ENCODE data around the gene TMEM156. TPM values are rescaled to one million over a fixed set of nuclear protein-coding genes. Genes with fewer than 3 reads are reported as not detected.
"Not testable (repeated sequence)": the region's sequence is repeated elsewhere in the genome, so short reads cannot be mapped to it uniquely, and the experiment has no call there.

TMEM156 gene
- polyA plus RNA-seq, 1 donor (not counting 4 experiments of a cell fraction or from before 2014, with no cell fraction given) = 0.68 TPM

- DNase-seq (ENCODE audit: low read depth, low spot score) (no peak), FAIRE-seq (no peak)
- Histone ChIP-seq H2AFZ (ENCODE audit: control insufficient read depth, low read length) (no peak overlapping the region), H3K27me3 (ENCODE audit: control insufficient read depth, extremely low read depth, insufficient read depth, low read length) (no peaks in the 10 kb centered on the region), H3K9me3 (ENCODE audit: control insufficient read depth, low read depth, low read length) (no peaks in the 10 kb centered on the region), H3K4me2 (ENCODE audit: control insufficient read depth, extremely low read depth, insufficient read depth, low read depth, low read length) (no peak overlapping the region), H3K9me1 (ENCODE audit: control insufficient read depth, extremely low read depth, insufficient read depth, low read length) (no peaks in the 10 kb centered on the region), H3K4me3 (ENCODE audit: control insufficient read depth in 2 of 3, extremely low read depth in 1 of 3, insufficient read depth in 2 of 3, low read depth in 1 of 3, low read length in 3 of 3) (no peak overlapping the region), H3K79me2 (ENCODE audit: control insufficient read depth, insufficient read depth, low read length) (no peaks in the 10 kb centered on the region), H3K36me3 (ENCODE audit: control insufficient read depth in 2 of 2, extremely low read depth in 1 of 2, insufficient read depth in 2 of 2, low read length in 2 of 2) (no peaks in the 10 kb centered on the region), H4K20me1 (ENCODE audit: control insufficient read depth, extremely low read depth, insufficient read depth, low read length) (no peaks in the 10 kb centered on the region), H3K4me1 (ENCODE audit: control insufficient read depth, extremely low read depth, insufficient read depth, low read length) (no peaks in the 10 kb centered on the region), H3K27ac (ENCODE audit: control insufficient read depth, insufficient read depth, low read length) (no peak overlapping the region), H3K9ac (ENCODE audit: control insufficient read depth, extremely low read depth, insufficient read depth, low read length) (no peak overlapping the region)
- dilution Hi-C loops (cut with MboI; ENCODE audit: extremely low pct_ligation_motif_present, low sequenced_read_pairs) = no loop called here
- TF ChIP-seq EZH2 (IDR thresholded peaks at IDR 0.05; ENCODE audit: low read length) (no peak), CTCF (optimal IDR thresholded peaks at IDR 0.05 in 1 of 3, IDR thresholded peaks at IDR 0.05 in 1 of 3, conservative IDR thresholded peaks at IDR 0.05 in 1 of 3; ENCODE audit: extremely low read depth in 1 of 3, insufficient read depth in 2 of 3, low read length in 3 of 3) (no peak)
Observed at GRCh38 chr4:38989487-38989886, 42.7 kb downstream of the TMEM156 start.

GRCh38 chr4:38988353-38988752, 43.9 kb downstream of the TMEM156 start:
- H3K27me3 ChIP-seq (ENCODE audit: control insufficient read depth, extremely low read depth, insufficient read depth, low read length); H4K20me1 ChIP-seq (ENCODE audit: control insufficient read depth, extremely low read depth, insufficient read depth, low read length); H3K4me2 ChIP-seq (ENCODE audit: control insufficient read depth, extremely low read depth, insufficient read depth, low read depth, low read length); H2AFZ ChIP-seq (ENCODE audit: control insufficient read depth, low read length); H3K79me2 ChIP-seq (ENCODE audit: control insufficient read depth, insufficient read depth, low read length); H3K9me1 ChIP-seq (ENCODE audit: control insufficient read depth, extremely low read depth, insufficient read depth, low read length); DNase-seq (ENCODE audit: low read depth, low spot score); H3K36me3 ChIP-seq (ENCODE audit: control insufficient read depth in 2 of 2, extremely low read depth in 1 of 2, insufficient read depth in 2 of 2, low read length in 2 of 2); FAIRE-seq; H3K4me3 ChIP-seq (ENCODE audit: control insufficient read depth in 2 of 3, extremely low read depth in 1 of 3, insufficient read depth in 2 of 3, low read depth in 1 of 3, low read length in 3 of 3); H3K27ac ChIP-seq (ENCODE audit: control insufficient read depth, insufficient read depth, low read length); dilution Hi-C loops (cut with MboI; ENCODE audit: extremely low pct_ligation_motif_present, low sequenced_read_pairs); H3K9me3 ChIP-seq (ENCODE audit: control insufficient read depth, low read depth, low read length); H3K9ac ChIP-seq (ENCODE audit: control insufficient read depth, extremely low read depth, insufficient read depth, low read length); H3K4me1 ChIP-seq (ENCODE audit: control insufficient read depth, extremely low read depth, insufficient read depth, low read length): not testable (repeated sequence)

GRCh38 chr4:38987491-38987890, 44.7 kb downstream of the TMEM156 start:
- H3K4me2 ChIP-seq (ENCODE audit: control insufficient read depth, extremely low read depth, insufficient read depth, low read depth, low read length) = no peak overlapping the region
- TF ChIP-seq CTCF (optimal IDR thresholded peaks at IDR 0.05 in 1 of 3, IDR thresholded peaks at IDR 0.05 in 1 of 3, conservative IDR thresholded peaks at IDR 0.05 in 1 of 3; ENCODE audit: extremely low read depth in 1 of 3, insufficient read depth in 2 of 3, low read length in 3 of 3) (no peak), EZH2 (IDR thresholded peaks at IDR 0.05; ENCODE audit: low read length) (no peak)
- FAIRE-seq (no peak), DNase-seq (ENCODE audit: low read depth, low spot score) (no peak)
- H3K27ac ChIP-seq (ENCODE audit: control insufficient read depth, insufficient read depth, low read length) = no peak overlapping the region
- no peaks in the 10 kb centered on the region for H3K4me1 ChIP-seq (ENCODE audit: control insufficient read depth, extremely low read depth, insufficient read depth, low read length)
- H4K20me1 ChIP-seq (ENCODE audit: control insufficient read depth, extremely low read depth, insufficient read depth, low read length) = no peaks in the 10 kb centered on the region
- no peaks in the 10 kb centered on the region for H3K27me3 ChIP-seq (ENCODE audit: control insufficient read depth, extremely low read depth, insufficient read depth, low read length)
- no peak overlapping the region for H2AFZ ChIP-seq (ENCODE audit: control insufficient read depth, low read length)
- H3K9ac ChIP-seq (ENCODE audit: control insufficient read depth, extremely low read depth, insufficient read depth, low read length) = no peak overlapping the region
- no peaks in the 10 kb centered on the region for H3K9me3 ChIP-seq (ENCODE audit: control insufficient read depth, low read depth, low read length)
- H3K36me3 ChIP-seq (ENCODE audit: control insufficient read depth in 2 of 2, extremely low read depth in 1 of 2, insufficient read depth in 2 of 2, low read length in 2 of 2) = no peaks in the 10 kb centered on the region
- no peaks in the 10 kb centered on the region for H3K9me1 ChIP-seq (ENCODE audit: control insufficient read depth, extremely low read depth, insufficient read depth, low read length)
- dilution Hi-C loops (cut with MboI; ENCODE audit: extremely low pct_ligation_motif_present, low sequenced_read_pairs) = no loop called here
- H3K4me3 ChIP-seq (ENCODE audit: control insufficient read depth in 2 of 3, extremely low read depth in 1 of 3, insufficient read depth in 2 of 3, low read depth in 1 of 3, low read length in 3 of 3) = no peak overlapping the region
- H3K79me2 ChIP-seq (ENCODE audit: control insufficient read depth, insufficient read depth, low read length) = no peaks in the 10 kb centered on the region

Measured in keratinocyte (primary cell).